ENCODE results near the gene RIOK1.
"Not testable (repeated sequence)": the region's sequence is repeated elsewhere in the genome, so short reads cannot be mapped to it uniquely, and the experiment has no call there.

The RIOK1 gene

GRCh38 chr6:7389451-7390225, at the start of gene RIOK1, which contains the start of gene CAGE1:
Gene RIOK1, plus strand, starts transcription at chr6:7389808. Its CDS starts 195 bp downstream, at chr6:7390003.
Gene CAGE1, minus strand, starts transcription at chr6:7389742. Its CDS starts 2,569 bp downstream, at chr6:7387173.
- DNase-seq = peak; percentile 99

- no peak for DNase-seq
Measured at GRCh38 chr6:7341271-7341670, 48.3 kb upstream of the RIOK1 start.

GRCh38 chr6:7341989-7342742, 47.4 kb upstream of the RIOK1 start:
- DNase-seq = peak; percentile 71

GRCh38 chr6:7343546-7344475, 45.8 kb upstream of the RIOK1 start:
- no peak for DNase-seq

GRCh38 chr6:7344773-7345450, 44.7 kb upstream of the RIOK1 start:
- not testable (repeated sequence) for DNase-seq

- not testable (repeated sequence) for DNase-seq
Measured at GRCh38 chr6:7347551-7347997, 42.0 kb upstream of the RIOK1 start.

GRCh38 chr6:7350591-7350990, 39.0 kb upstream of the RIOK1 start:
- not testable (repeated sequence) for DNase-seq

GRCh38 chr6:7351916-7352315, 37.7 kb upstream of the RIOK1 start:
- DNase-seq = peak; percentile 61

- DNase-seq = no peak
Measured at GRCh38 chr6:7367408-7367807, 22.2 kb upstream of the RIOK1 start.

- DNase-seq = no peak
Measured at GRCh38 chr6:7373739-7374138, 15.9 kb upstream of the RIOK1 start.

- no peak for DNase-seq
Measured at GRCh38 chr6:7377961-7378360, 11.6 kb upstream of the RIOK1 start.

- no peak for DNase-seq
Measured at GRCh38 chr6:7378740-7379139, 10.9 kb upstream of the RIOK1 start.

- DNase-seq = no peak
Measured at GRCh38 chr6:7381092-7381491, 8.5 kb upstream of the RIOK1 start.

- DNase-seq = no peak
Measured at GRCh38 chr6:7389162-7389450, 502 bp upstream of the RIOK1 start.

GRCh38 chr6:7390226-7390878, 744 bp downstream of the RIOK1 start:
- peak; percentile 11 for DNase-seq

GRCh38 chr6:7391151-7391550, 1.5 kb downstream of the RIOK1 start:
- DNase-seq = no peak

GRCh38 chr6:7392402-7392801, 2.8 kb downstream of the RIOK1 start:
- no peak for DNase-seq

- no peak for DNase-seq
Measured at GRCh38 chr6:7401075-7401474, 11.5 kb downstream of the RIOK1 start.

- DNase-seq = peak; percentile 13
Measured at GRCh38 chr6:7402716-7403115, 13.1 kb downstream of the RIOK1 start.

- DNase-seq = no peak
Measured at GRCh38 chr6:7404546-7404945, 14.9 kb downstream of the RIOK1 start.

- no peak for DNase-seq
Measured at GRCh38 chr6:7406743-7407142, 17.1 kb downstream of the RIOK1 start.

- no peak for DNase-seq
Measured at GRCh38 chr6:7409740-7410139, 20.1 kb downstream of the RIOK1 start.

Measured in hematopoietic multipotent progenitor cell treated with erythropoietin and hydrocortisone succinate and interleukin-3 and kit ligand, for 4 days (in vitro differentiated cells).